H1 (cell line): ENCODE data around the gene HK1. TPM values are rescaled to one million over a fixed set of nuclear protein-coding genes. Genes with fewer than 3 reads are reported as not detected.

Source experiments
- EP300 ChIP-seq, 2 experiments: IDR thresholded peaks; 1 replicate in 1 of 2; 2 replicates in 1 of 2; pipeline ENCODE4 v1.6.1; 2011 to 2012; ENCODE audit warnings: low read depth in 2 of 2, low read length in 2 of 2, mild to moderate bottlenecking in 2 of 2, borderline replicate concordance in 1 of 2, inconsistent platforms in 1 of 2, moderate library complexity in 1 of 2
- polyA plus RNA-seq, 7 experiments: library from polyadenylated mRNA; depleted of rRNA in 3 of 7; stranded (reverse) in 5 of 7; unstranded in 2 of 7; fragments of >200 nt in 5 of 7; fragments of 200-250 nt in 2 of 7; gene quantifications; 1 replicate in 5 of 7; 2 replicates in 1 of 7; 4 replicates in 1 of 7; pipeline versions ENCODE4 v1.2.1 to v1.2.3, GENCODE V29; 2011 to 2013; ENCODE audit warnings: missing spikeins in 2 of 7, mixed read lengths in 2 of 7
- total RNA-seq: library from RNA; stranded (reverse); fragmentation: NEBNext Ultra II Directional; extraction: Animal tissue kit (Norgen Biotek cat#: 25700); gene quantifications from 2 replicates; pipeline ENCODE4 v1.2.1, GENCODE V29; 2021

HK1 gene
- total and polyA plus RNA-seq, 2 of the 8 experiments (the other 6 are each of a cell fraction or from before 2014, with no cell fraction given), result 55.8 to 247 TPM

GRCh38 chr10:69295027-69295636 is 16.8 kb downstream of the HK1 start (continued):
- TF ChIP-seq EP300 (IDR thresholded peaks at IDR 0.05; ENCODE audit: borderline replicate concordance in 1 of 2, low read depth in 2 of 2, low read length in 2 of 2), result no peak
